SK-N-SH (cell line): Measurements from ENCODE around the gene EIF2AK2. TPM values are rescaled to one million over a fixed set of nuclear protein-coding genes. Genes with fewer than 3 reads are reported as not detected.

Experiments used
- CTCF ChIA-PET: fragments of 300-600, 350-600 bp; formaldehyde crosslinking; extraction: SDS; loops from one replicate; lab custom pipeline; 2021; lab: Yijun Ruan, JAX
- POLR2A ChIA-PET: fragments of 350-600 bp; sonication (Branson Sonifier 250); formaldehyde crosslinking; extraction: SDS; loops from one replicate; lab custom pipeline; 2020; ENCODE audit warnings: antibody characterized with exemption, inconsistent platforms; lab: Yijun Ruan, JAX
- DNase-seq: peaks from one replicate; pipeline ENCODE4 v3.0.0; 2012
- H2AFZ ChIP-seq: fragments of 200-600 bp; sonication (generic); 2 replicates; pipeline ENCODE4 v1.8.1; 2016; ENCODE audit warnings: antibody characterized with exemption, mild to moderate bottlenecking, low read depth
- H3F3A ChIP-seq: fragments of 200-600 bp; sonication (generic); replicated peaks from 2 replicates; pipeline ENCODE3; 2016; ENCODE audit warnings: antibody characterized with exemption, mild to moderate bottlenecking; ENCODE audit not compliant: insufficient read depth
- H3K27ac ChIP-seq, 2 experiments: fragments of 200-500 bp in 1 of 2; fragments of 200-600 bp in 1 of 2; sonication (Bioruptor generic) in 1 of 2; sonication (generic), shearing (Covaris generic) in 1 of 2; 2 replicates each; pipeline versions ENCODE4 v1.5.1 to v1.6.1; 2014 to 2016; ENCODE audit warnings: low read depth in 2 of 2, inconsistent platforms in 1 of 2, low read length in 1 of 2, mild to moderate bottlenecking in 1 of 2, mixed read lengths in 1 of 2
- H3K27me3 ChIP-seq: fragments of 200-600 bp; sonication (generic), shearing (Covaris generic); 2 replicates; pipeline ENCODE4 v1.6.1; 2016; ENCODE audit warnings: mixed run types; ENCODE audit not compliant: insufficient read depth
- H3K36me3 ChIP-seq, 2 experiments: fragments of 200-500 bp in 1 of 2; fragments of 200-600 bp in 1 of 2; sonication (Bioruptor generic) in 1 of 2; sonication (generic) in 1 of 2; replicated peaks in 1 of 2; 2 replicates each; pipeline versions ENCODE3 to v1.5.1; 2014 to 2016; ENCODE audit warnings: low read length in 1 of 2, mild to moderate bottlenecking in 1 of 2; ENCODE audit not compliant: insufficient read depth in 2 of 2, control insufficient read depth in 1 of 2
- H3K4me1 ChIP-seq, 2 experiments: fragments of 200-500 bp in 1 of 2; fragments of 200-600 bp in 1 of 2; sonication (Bioruptor generic) in 1 of 2; sonication (generic), shearing (Covaris generic) in 1 of 2; 2 replicates each; pipeline versions ENCODE4 v1.5.1 to v1.6.1; 2014 to 2016; ENCODE audit warnings: low read depth in 1 of 2, low read length in 1 of 2, mixed run types in 1 of 2; ENCODE audit not compliant: insufficient read depth in 2 of 2, control insufficient read depth in 1 of 2
- H3K4me2 ChIP-seq: fragments of 200-600 bp; sonication (generic), shearing (Covaris generic); 2 replicates; pipeline ENCODE4 v1.6.1; 2017; ENCODE audit warnings: mixed run types
- H3K4me3 ChIP-seq, 2 experiments: fragments of 200-500 bp in 1 of 2; fragments of 200-600 bp in 1 of 2; sonication (Bioruptor generic) in 1 of 2; sonication (generic), shearing (Covaris generic) in 1 of 2; 2 replicates each; pipeline versions ENCODE4 v1.5.1 to v1.8.1; 2014 to 2016; ENCODE audit warnings: low read depth in 2 of 2, inconsistent platforms in 1 of 2, low read length in 1 of 2, mild to moderate bottlenecking in 1 of 2, mixed read lengths in 1 of 2, moderate library complexity in 1 of 2
- H3K79me2 ChIP-seq: fragments of 200-600 bp; sonication (generic); 2 replicates; pipeline ENCODE4 v1.8.1; 2017; ENCODE audit warnings: mild to moderate bottlenecking; ENCODE audit not compliant: insufficient read depth
- H3K9ac ChIP-seq: fragments of 200-600 bp; sonication (generic); 2 replicates; pipeline ENCODE4 v1.6.1; 2017; ENCODE audit warnings: mixed run types
- H3K9me2 ChIP-seq: fragments of 200-600 bp; sonication (generic); 2 replicates; pipeline ENCODE4 v1.6.1; 2017; ENCODE audit warnings: mixed run types
- H3K9me3 ChIP-seq: fragments of 200-600 bp; sonication (generic); 2 replicates; pipeline ENCODE4 v1.6.1; 2017; ENCODE audit warnings: mixed run types, mild to moderate bottlenecking, moderate library complexity
- H4K20me1 ChIP-seq: fragments of 200-600 bp; sonication (generic); 2 replicates; pipeline ENCODE4 v1.6.1; 2017; ENCODE audit warnings: mild to moderate bottlenecking, mixed run types; ENCODE audit not compliant: insufficient read depth
- EZH2phosphoT487 ChIP-seq: fragments of 200-600 bp; sonication (generic); IDR thresholded peaks from 2 replicates; pipeline ENCODE4 v1.6.1; 2017; ENCODE audit warnings: low read depth, mixed run types, mild to moderate bottlenecking, antibody characterized with exemption, moderate library complexity, borderline replicate concordance
- FOSL2 ChIP-seq: IDR thresholded peaks from 2 replicates; pipeline ENCODE4 v1.4.0; 2012; ENCODE audit warnings: low read depth, mild to moderate bottlenecking, moderate library complexity, borderline replicate concordance
- JUND ChIP-seq: IDR thresholded peaks from 2 replicates; pipeline ENCODE4 v1.4.0; 2012
- MXI1 ChIP-seq: IDR thresholded peaks from 2 replicates; pipeline ENCODE4 v1.6.1; 2012; ENCODE audit warnings: mild to moderate bottlenecking, low read depth, low read length, improper control_type of control experiment
- REST ChIP-seq: IDR thresholded peaks from 2 replicates; pipeline ENCODE4 v1.6.1; 2012; ENCODE audit warnings: mild to moderate bottlenecking, low read depth, low read length, moderate library complexity
- RFX5 ChIP-seq: IDR thresholded peaks from 2 replicates; pipeline ENCODE4 v1.6.1; 2012; ENCODE audit warnings: mild to moderate bottlenecking, improper control_type of control experiment, low read length
- TAF1 ChIP-seq: IDR thresholded peaks from 2 replicates; pipeline ENCODE4 v1.6.1; 2012; ENCODE audit warnings: low read depth, mild to moderate bottlenecking, low read length, moderate library complexity, borderline replicate concordance
- YY1 ChIP-seq: IDR thresholded peaks from 2 replicates; pipeline ENCODE4 v1.4.0; 2012; ENCODE audit warnings: low read depth, mild to moderate bottlenecking
- WGBS: methylation state at CpG from one replicate; pipeline ENCODE4 v1.1.6; 2017; ENCODE audit warnings: low lambda C conversion rate; 5-methylcytosine and 5-hydroxymethylcytosine counted together
- polyA plus RNA-seq, 3 experiments: library from polyadenylated mRNA; depleted of rRNA; stranded (reverse); fragments of >200 nt; gene quantifications; 2 replicates each; pipeline ENCODE4 v1.2.3, GENCODE V29; 2012

EIF2AK2 gene
- polyA plus RNA-seq, 1 of the 3 experiments (the other 2 are of a cell fraction) = 9.0 TPM

- WGBS = 84% methylated on average over 6 of the region's 6 CpGs
- Histone ChIP-seq H3K4me2 (no peak overlapping the region), H3K9ac (no peak overlapping the region)
- TF ChIP-seq RFX5 (no peak), MXI1 (no peak), TAF1 (no peak), REST (no peak), EZH2phosphoT487 (no peak), JUND (no peak), FOSL2 (no peak)
- TF ChIP-seq, all 33 proteins: peak for 0
- H3K27ac ChIP-seq = no peak overlapping the region
- peaks cover 35 to 44% of the 10 kb centered on the region in 2 experiments for H3K36me3 ChIP-seq
- no peaks in the 10 kb centered on the region; the same call in 1 of the 2 replicates for H4K20me1 ChIP-seq
- peaks cover 65% of the 10 kb centered on the region for H3K79me2 ChIP-seq
- CTCF ChIA-PET = no interaction called here
- DNase-seq = no peak
- POLR2A ChIA-PET = no interaction called here
- no peaks in the 10 kb centered on the region for H3K27me3 ChIP-seq
- H3K9me3 ChIP-seq = no peaks in the 10 kb centered on the region
- no peaks in the 10 kb centered on the region for H3F3A ChIP-seq
- 0 out of 4 replicates have a peak, but pooled peaks cover 0 to 5% of the 10 kb centered on the region in 2 experiments for H3K4me1 ChIP-seq
- no peaks in the 10 kb centered on the region for H3K9me2 ChIP-seq
- no peak overlapping the region for H3K4me3 ChIP-seq
- no peak overlapping the region for H2AFZ ChIP-seq
Observed at GRCh38 chr2:37149626-37150322, 7.0 kb downstream of the EIF2AK2 start.

- Histone ChIP-seq H3K9me3 (no peaks in the 10 kb centered on the region), H3K79me2 (peaks cover 50% of the 10 kb centered on the region)
- POLR2A ChIA-PET = no interaction called here
Observed at GRCh38 chr2:37148325-37148724, 8.5 kb downstream of the EIF2AK2 start.

More at GRCh38 chr2:37148325-37148724, 8.5 kb downstream of the EIF2AK2 start:
- CTCF ChIA-PET = no interaction called here
- Histone ChIP-seq H3F3A (no peaks in the 10 kb centered on the region), H3K36me3 (peaks cover 38 to 42% of the 10 kb centered on the region in 2 experiments), H4K20me1 (no peaks in the 10 kb centered on the region; the same call in 1 of the 2 replicates), H3K9ac (no peak overlapping the region), H2AFZ (no peak overlapping the region), H3K27ac (no peak overlapping the region), H3K4me1 (0 out of 4 replicates have a peak, but pooled peaks cover 0 to 5% of the 10 kb centered on the region in 2 experiments), H3K4me2 (no peak overlapping the region), H3K4me3 (no peak overlapping the region), H3K27me3 (no peaks in the 10 kb centered on the region), H3K9me2 (no peaks in the 10 kb centered on the region)
- no peak for DNase-seq
- no peak for TF ChIP-seq YY1
- whole genome bisulfite sequencing = 97% methylated on average over 7 of the region's 7 CpGs
